Activated CD4-positive, CD25-positive, alpha-beta regulatory T cell treated with anti-CD3 and anti-CD28 coated beads, Interleukin-2, amount 50 U/mL, for 16 hours (primary cell): ENCODE measurements around the gene TRDN.
"Not testable (repeated sequence)": the region's sequence is repeated elsewhere in the genome, so short reads cannot be mapped to it uniquely, and the experiment has no call there.

Experiments used
- DNase-seq: peaks from one replicate; pipeline ENCODE4 v3.0.0-alpha.2; 2020; ENCODE audit warnings: low read depth, low spot score

TRDN gene

GRCh38 chr6:123288649-123289048 lies 348.1 kb downstream of the TRDN start:
- DNase-seq: no peak

- no peak for DNase-seq
Measured at GRCh38 chr6:123276546-123276980, 360.2 kb downstream of the TRDN start.

GRCh38 chr6:123263981-123264380 lies 372.8 kb downstream of the TRDN start:
- DNase-seq: no peak

- DNase-seq: no peak
Measured at GRCh38 chr6:123240626-123241025, 396.1 kb downstream of the TRDN start.

GRCh38 chr6:123233336-123233735 lies 403.4 kb downstream of the TRDN start:
- no peak for DNase-seq

GRCh38 chr6:123227789-123228188 lies 409.0 kb downstream of the TRDN start:
- DNase-seq: not testable (repeated sequence)

GRCh38 chr6:123226398-123226797 lies 410.4 kb downstream of the TRDN start:
- no peak for DNase-seq

GRCh38 chr6:123224077-123224476 lies 412.7 kb downstream of the TRDN start:
- DNase-seq: no peak

GRCh38 chr6:123223461-123223860 lies 413.3 kb downstream of the TRDN start:
- no peak for DNase-seq

GRCh38 chr6:123215211-123215610 lies 421.5 kb downstream of the TRDN start:
- no peak for DNase-seq

GRCh38 chr6:123214433-123214832 lies 422.3 kb downstream of the TRDN start:
- no peak for DNase-seq

- DNase-seq: no peak
Measured at GRCh38 chr6:123213921-123214320, 422.8 kb downstream of the TRDN start.

- DNase-seq: no peak
Measured at GRCh38 chr6:123211777-123212545, 424.8 kb downstream of the TRDN start.

- DNase-seq: no peak
Measured at GRCh38 chr6:123210645-123211044, 426.1 kb downstream of the TRDN start.

- no peak for DNase-seq
Measured at GRCh38 chr6:123207967-123208510, 428.7 kb downstream of the TRDN start.

- DNase-seq: no peak
Measured at GRCh38 chr6:123203928-123204327, 432.8 kb downstream of the TRDN start.

GRCh38 chr6:123201869-123202372 lies 434.8 kb downstream of the TRDN start:
- DNase-seq: no peak

- DNase-seq: no peak
Measured at GRCh38 chr6:123193298-123193697, 443.5 kb downstream of the TRDN start.

GRCh38 chr6:123189816-123190215 lies 446.9 kb downstream of the TRDN start:
- no peak for DNase-seq

- DNase-seq: no peak
Measured at GRCh38 chr6:123182998-123183397, 453.8 kb downstream of the TRDN start.

- DNase-seq: no peak
Measured at GRCh38 chr6:123176706-123177105, 460.0 kb downstream of the TRDN start.

GRCh38 chr6:123171341-123172115 lies 465.2 kb downstream of the TRDN start:
- DNase-seq: no peak

GRCh38 chr6:123169774-123170095 lies 467.0 kb downstream of the TRDN start:
- DNase-seq: no peak
